Lower leg skin (tissue), 4 donors: ENCODE results near the gene AIG1. TPM values are rescaled to one million over a fixed set of nuclear protein-coding genes. Genes with fewer than 3 reads are reported as not detected.

Source experiments
- DNase-seq, 2 donors: peaks; one replicate each; pipeline ENCODE4 v3.0.0-alpha.2; 2019; ENCODE audit warnings: low spot score in 2 of 2
- H3K4me3 ChIP-seq: fragments of 200-600 bp; sonication (generic); 2 replicates; pipeline ENCODE4 v1.5.1; 2017; ENCODE audit warnings: mild to moderate bottlenecking, low read depth; ENCODE audit not compliant: poor library complexity, severe bottlenecking
- POLR2A ChIP-seq, 2 donors: fragments of 450-650 bp; IDR thresholded peaks; one replicate each; pipeline ENCODE4 v1.6.1; 2016 to 2017; ENCODE audit warnings: antibody characterized with exemption in 2 of 2, mild to moderate bottlenecking in 1 of 2, moderate library complexity in 1 of 2
- WGBS, 2 donors: methylation state at CpG; one replicate each; pipeline ENCODE4 v1.1.5; 2018; 5-methylcytosine and 5-hydroxymethylcytosine counted together
- intact Hi-C: fragments of 100-400 bp; cut with DNase I; formaldehyde crosslinking; loops from one replicate; pipeline ENCODE4 v1.15.0; 2023; ENCODE audit warnings: low total_unique reads
- total RNA-seq, 4 donors: library from RNA; depleted of rRNA; stranded (reverse); fragments of >200 nt; gene quantifications; one replicate each; pipeline ENCODE4 v1.1.0, GENCODE V29; 2016
- TF ChIP-seq, protein P1 (sequence below), 3 donors: fragments of 450-650 bp; IDR thresholded peaks; one replicate each; pipeline ENCODE4 v1.5.1; 2016; ENCODE audit warnings: antibody characterized with exemption in 3 of 3, mild to moderate bottlenecking in 3 of 3, moderate library complexity in 2 of 3

Gene AIG1
- total RNA-seq, 4 donors from 2014 or later = 12.2 to 21.4 (median 16.0) TPM

- TF ChIP-seq, protein P1, sequence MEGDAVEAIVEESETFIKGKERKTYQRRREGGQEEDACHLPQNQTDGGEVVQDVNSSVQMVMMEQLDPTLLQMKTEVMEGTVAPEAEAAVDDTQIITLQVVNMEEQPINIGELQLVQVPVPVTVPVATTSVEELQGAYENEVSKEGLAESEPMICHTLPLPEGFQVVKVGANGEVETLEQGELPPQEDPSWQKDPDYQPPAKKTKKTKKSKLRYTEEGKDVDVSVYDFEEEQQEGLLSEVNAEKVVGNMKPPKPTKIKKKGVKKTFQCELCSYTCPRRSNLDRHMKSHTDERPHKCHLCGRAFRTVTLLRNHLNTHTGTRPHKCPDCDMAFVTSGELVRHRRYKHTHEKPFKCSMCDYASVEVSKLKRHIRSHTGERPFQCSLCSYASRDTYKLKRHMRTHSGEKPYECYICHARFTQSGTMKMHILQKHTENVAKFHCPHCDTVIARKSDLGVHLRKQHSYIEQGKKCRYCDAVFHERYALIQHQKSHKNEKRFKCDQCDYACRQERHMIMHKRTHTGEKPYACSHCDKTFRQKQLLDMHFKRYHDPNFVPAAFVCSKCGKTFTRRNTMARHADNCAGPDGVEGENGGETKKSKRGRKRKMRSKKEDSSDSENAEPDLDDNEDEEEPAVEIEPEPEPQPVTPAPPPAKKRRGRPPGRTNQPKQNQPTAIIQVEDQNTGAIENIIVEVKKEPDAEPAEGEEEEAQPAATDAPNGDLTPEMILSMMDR (IDR thresholded peaks at IDR 0.05) = no peak
- TF ChIP-seq POLR2A (IDR thresholded peaks at IDR 0.05) = no peak
- 89 to 90% methylated on average over 3 of the region's 3 CpGs for WGBS, 2 donors
- DNase-seq = no peak
- H3K4me3 ChIP-seq = no peak overlapping the region
- intact Hi-C loops = no loop called here
Observed at GRCh38 chr6:143224516-143224915, 163.8 kb downstream of the AIG1 start.

- no peak for DNase-seq
- intact Hi-C loops = no loop called here
- WGBS, 2 donors = 58 to 63% methylated on average over 2 of the region's 2 CpGs
- no peak for TF ChIP-seq POLR2A (IDR thresholded peaks at IDR 0.05)
- TF ChIP-seq, protein P1 (IDR thresholded peaks at IDR 0.05) = no peak
- H3K4me3 ChIP-seq = no peak overlapping the region
Observed at GRCh38 chr6:143225929-143226328, 165.2 kb downstream of the AIG1 start.

GRCh38 chr6:143227675-143228074 lies 167.0 kb downstream of the AIG1 start:
- H3K4me3 ChIP-seq = no peak overlapping the region
- 93 to 97% methylated on average over 3 of the region's 3 CpGs for WGBS, 2 donors
- no peak for DNase-seq
- TF ChIP-seq, protein P1 (IDR thresholded peaks at IDR 0.05) = no peak
- no peak for TF ChIP-seq POLR2A (IDR thresholded peaks at IDR 0.05)
- intact Hi-C loops = no loop called here

DNA sequence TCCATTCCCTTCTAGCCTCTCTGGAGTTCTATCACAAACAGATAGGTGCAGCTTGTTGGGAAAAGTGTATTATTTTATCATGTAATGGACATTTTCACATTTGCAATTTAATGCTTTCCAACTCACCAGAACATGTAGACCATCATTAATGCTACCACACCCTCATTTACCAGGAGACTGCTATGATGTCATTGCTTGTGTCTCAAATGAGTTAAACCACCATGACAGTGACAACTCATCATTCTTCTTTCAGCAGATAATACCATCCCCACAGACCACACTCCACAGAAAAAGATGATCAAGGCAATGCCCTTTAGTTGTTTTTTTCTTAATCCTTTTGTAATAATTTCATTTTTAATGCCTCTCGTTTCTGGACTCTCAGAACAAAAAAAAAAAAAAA lies 168.7 kb downstream of the AIG1 start:
- no peak overlapping the region for H3K4me3 ChIP-seq
- intact Hi-C loops = no loop called here
- no peak for DNase-seq
- WGBS, 2 donors = 80 to 90% methylated on average over 1 of the region's 1 CpG
- TF ChIP-seq POLR2A (IDR thresholded peaks at IDR 0.05) = no peak
- TF ChIP-seq, protein P1 (IDR thresholded peaks at IDR 0.05) = no peak

- no peak for DNase-seq
- WGBS, 2 donors = 93 to 96% methylated on average over 4 of the region's 4 CpGs
- intact Hi-C loops = no loop called here
- no peak overlapping the region for H3K4me3 ChIP-seq
- no peak for TF ChIP-seq POLR2A (IDR thresholded peaks at IDR 0.05)
- TF ChIP-seq, protein P1 (IDR thresholded peaks at IDR 0.05) = no peak
Observed at GRCh38 chr6:143232849-143233248, 172.2 kb downstream of the AIG1 start.

DNA sequence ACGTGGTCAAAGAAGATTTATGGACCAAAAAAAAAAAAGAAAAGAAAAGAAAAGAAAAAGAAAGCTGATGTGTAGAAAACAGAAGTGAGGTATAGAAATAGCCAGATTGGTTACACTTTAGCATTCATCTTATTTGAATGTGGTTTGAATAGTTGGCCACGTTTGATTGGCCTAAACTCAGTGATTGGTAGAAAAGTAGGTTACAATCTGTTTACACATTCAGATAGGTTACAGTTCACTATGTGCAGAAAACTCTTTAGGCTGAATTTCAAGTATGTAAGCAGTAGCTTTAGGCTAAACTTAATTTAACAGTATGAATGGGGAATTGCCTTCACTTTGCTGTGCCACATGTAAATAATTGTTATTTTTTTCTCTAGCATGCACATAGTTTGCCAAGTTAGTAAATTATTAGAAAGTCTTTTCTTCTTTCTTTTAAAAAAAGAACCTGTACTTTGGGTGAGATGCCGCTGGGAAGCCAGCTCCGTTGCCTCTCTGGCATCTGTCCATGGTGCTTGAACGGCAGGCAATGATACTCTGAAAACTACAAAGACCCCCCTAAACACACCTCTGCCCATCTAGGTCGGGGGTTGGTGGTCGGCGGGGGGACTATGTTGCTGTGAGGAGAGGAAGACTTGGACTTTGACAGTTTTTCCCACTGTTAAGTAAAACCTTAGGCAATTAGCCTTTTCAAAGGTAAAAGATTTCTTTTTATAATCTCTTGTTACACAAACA lies 173.0 kb downstream of the AIG1 start:
- 33 to 44% methylated on average over 8 of the region's 8 CpGs for WGBS, 2 donors
- H3K4me3 ChIP-seq = no peak overlapping the region
- DNase-seq = no peak
- intact Hi-C loops = no loop called here
- TF ChIP-seq, protein P1 (IDR thresholded peaks at IDR 0.05) = no peak
- TF ChIP-seq POLR2A (IDR thresholded peaks at IDR 0.05) = no peak
